Esophagus muscularis mucosa (tissue), 4 donors: ENCODE measurements around the gene PPP1R17. TPM values are rescaled to one million over a fixed set of nuclear protein-coding genes. Genes with fewer than 3 reads are reported as not detected.

Experiments
- DNase-seq: peaks from one replicate; pipeline ENCODE4 v3.0.0-alpha.2; 2017; ENCODE audit errors: extremely low spot score
- H3K27ac ChIP-seq, 4 donors: fragments of 200-600 bp; sonication (generic); replicated peaks in 1 of 4; 1 replicate in 3 of 4; 2 replicates in 1 of 4; pipeline ENCODE4 v1.5.1; 2016 to 2019; ENCODE audit warnings: mild to moderate bottlenecking in 1 of 4
- H3K27me3 ChIP-seq, 4 donors: fragments of 200-600 bp; sonication (generic); one replicate each; pipeline versions ENCODE4 v1.5.1 to v1.6.0; 2016 to 2019
- H3K36me3 ChIP-seq, 4 donors: fragments of 200-600 bp; sonication (generic); one replicate each; pipeline ENCODE4 v1.5.1; 2016 to 2019
- H3K4me1 ChIP-seq, 4 donors: fragments of 200-600 bp; sonication (generic); one replicate each; pipeline ENCODE4 v1.5.1; 2016 to 2019
- H3K4me3 ChIP-seq, 4 donors: fragments of 200-600 bp; sonication (generic); 1 replicate in 2 of 4; 2 replicates in 2 of 4; pipeline ENCODE4 v1.5.1; 2016 to 2019; ENCODE audit warnings: mild to moderate bottlenecking in 4 of 4, moderate library complexity in 1 of 4
- H3K9me3 ChIP-seq, 4 donors: fragments of 200-600 bp; sonication (generic); 1 replicate in 3 of 4; 2 replicates in 1 of 4; pipeline ENCODE4 v1.5.1; 2016 to 2019
- CTCF ChIP-seq, 3 experiments: fragments of 200-600 bp in 2 of 3; fragments of 450-650 bp in 1 of 3; sonication (generic) in 2 of 3; IDR thresholded peaks; one replicate each; pipeline ENCODE4 v1.5.1; 2017 to 2019; ENCODE audit warnings: antibody characterized with exemption in 3 of 3, mild to moderate bottlenecking in 2 of 3, moderate library complexity in 1 of 3
- EP300 ChIP-seq: sonication (generic); formaldehyde crosslinking; IDR thresholded peaks from one replicate; pipeline ENCODE4 v1.6.1; 2017; ENCODE audit warnings: antibody characterized with exemption
- POLR2A ChIP-seq: fragments of 450-650 bp; IDR thresholded peaks from one replicate; pipeline ENCODE4 v1.6.1; 2017; ENCODE audit warnings: antibody characterized with exemption, moderate library complexity, mild to moderate bottlenecking, low read depth
- POLR2AphosphoS5 ChIP-seq, 2 donors: sonication (generic); formaldehyde crosslinking; IDR thresholded peaks; one replicate each; pipeline ENCODE4 v1.6.1; 2017; ENCODE audit warnings: antibody characterized with exemption in 2 of 2
- WGBS: methylation state at CpG from one replicate; pipeline ENCODE4 v1.1.5; 2018; 5-methylcytosine and 5-hydroxymethylcytosine counted together
- intact Hi-C: fragments of 100-400 bp; cut with DNase I; formaldehyde crosslinking; loops from one replicate; pipeline ENCODE4 v1.15.1; 2023
- total RNA-seq, 4 donors: library from RNA; depleted of rRNA; stranded (reverse); fragments of >200 nt; gene quantifications; one replicate each; pipeline versions ENCODE4 v1.1.0 to v1.2.1, GENCODE V29; 2016

Gene PPP1R17
- total RNA-seq, 4 donors from 2014 or later = not detected

GRCh38 chr7:31707089-31707488, 20.1 kb downstream of the PPP1R17 start:
- Histone ChIP-seq H3K27me3 (no peaks in the 10 kb centered on the region), H3K36me3 (no peaks in the 10 kb centered on the region), H3K4me1 (no peaks in the 10 kb centered on the region), H3K27ac (no peak overlapping the region), H3K9me3 (no peaks in the 10 kb centered on the region), H3K4me3 (no peak overlapping the region)
- TF ChIP-seq CTCF (IDR thresholded peaks at IDR 0.05) = no peak
- no peak for TF ChIP-seq POLR2AphosphoS5 (IDR thresholded peaks at IDR 0.05)
- TF ChIP-seq POLR2A = no peak
- TF ChIP-seq EP300 = no peak
- DNase-seq = no peak
- 69% methylated on average over 5 of the region's 5 CpGs for WGBS
- intact Hi-C loops = no loop called here

- DNase-seq = no peak
- intact Hi-C loops = no loop called here
- no peaks in the 10 kb centered on the region for H3K36me3 ChIP-seq
- TF ChIP-seq CTCF (IDR thresholded peaks at IDR 0.05) (no peak), POLR2AphosphoS5 (IDR thresholded peaks at IDR 0.05) (no peak), EP300 (no peak), POLR2A (no peak)
- H3K9me3 ChIP-seq = no peaks in the 10 kb centered on the region
- WGBS = 89% methylated on average over 1 of the region's 1 CpG
- H3K27ac ChIP-seq = no peak overlapping the region
- H3K27me3 ChIP-seq = no peaks in the 10 kb centered on the region
- no peak overlapping the region for H3K4me3 ChIP-seq
- no peaks in the 10 kb centered on the region for H3K4me1 ChIP-seq
These were observed 23.2 kb downstream of the PPP1R17 start for GRCh38 chr7:31710171-31710570.

GRCh38 chr7:31716355-31716754, 29.3 kb downstream of the PPP1R17 start:
- H3K4me3 ChIP-seq = no peak overlapping the region
- no peaks in the 10 kb centered on the region for H3K36me3 ChIP-seq
- no peaks in the 10 kb centered on the region for H3K4me1 ChIP-seq
- no peaks in the 10 kb centered on the region for H3K9me3 ChIP-seq
- H3K27ac ChIP-seq = no peak overlapping the region
- 65% methylated on average over 1 of the region's 1 CpG for WGBS
- DNase-seq = no peak
- no peak for TF ChIP-seq EP300
- no peaks in the 10 kb centered on the region for H3K27me3 ChIP-seq
- intact Hi-C loops = no loop called here

GRCh38 chr7:31720366-31720765, 33.4 kb downstream of the PPP1R17 start:
- 76% methylated on average over 8 of the region's 8 CpGs for WGBS
- H3K4me1 ChIP-seq = no peaks in the 10 kb centered on the region
- no peaks in the 10 kb centered on the region for H3K9me3 ChIP-seq
- H3K4me3 ChIP-seq = no peak overlapping the region
- intact Hi-C loops = no loop called here
- no peak for TF ChIP-seq CTCF (IDR thresholded peaks at IDR 0.05)
- no peak for TF ChIP-seq EP300
- no peak for TF ChIP-seq POLR2A
- TF ChIP-seq POLR2AphosphoS5 (IDR thresholded peaks at IDR 0.05) = no peak
- no peaks in the 10 kb centered on the region for H3K36me3 ChIP-seq
- no peak for DNase-seq
- H3K27ac ChIP-seq = no peak overlapping the region
- H3K27me3 ChIP-seq = no peaks in the 10 kb centered on the region

GRCh38 chr7:31724696-31725095, 37.7 kb downstream of the PPP1R17 start:
- no peaks in the 10 kb centered on the region for H3K4me1 ChIP-seq
- no peaks in the 10 kb centered on the region for H3K27me3 ChIP-seq
- H3K4me3 ChIP-seq = no peak overlapping the region
- no peak overlapping the region for H3K27ac ChIP-seq
- DNase-seq = no peak
- intact Hi-C loops = no loop called here
- WGBS = 79% methylated on average over 3 of the region's 3 CpGs
- no peaks in the 10 kb centered on the region for H3K9me3 ChIP-seq
- TF ChIP-seq EP300 (no peak), POLR2AphosphoS5 (IDR thresholded peaks at IDR 0.05) (no peak), CTCF (IDR thresholded peaks at IDR 0.05) (no peak), POLR2A (no peak)
- H3K36me3 ChIP-seq = no peaks in the 10 kb centered on the region
